H1 (cell line): ENCODE results near the gene CASZ1. TPM values are rescaled to one million over a fixed set of nuclear protein-coding genes. Genes with fewer than 3 reads are reported as not detected.

Experiments
- CTCF ChIA-PET: fragments of 300-600 bp; sonication (Branson Sonifier 250); formaldehyde crosslinking; loops from one replicate; lab custom pipeline; 2021; ENCODE audit not compliant: partially characterized antibody; lab: Charles Lee
- POLR2A ChIA-PET: fragments of 300-600 bp; sonication (Branson Sonifier 250); formaldehyde crosslinking; loops from one replicate; lab custom pipeline; 2021; ENCODE audit warnings: inconsistent platforms; ENCODE audit not compliant: partially characterized antibody; lab: Charles Lee
- DNase-seq, 2 experiments: peaks; one replicate each; pipeline versions ENCODE4 v3.0.0 to v3.0.0-alpha.2; 2010 to 2022; ENCODE audit warnings: low spot score in 2 of 2, low read depth in 1 of 2, mixed read lengths in 1 of 2
- FAIRE-seq: peaks from 2 replicates; lab custom pipeline; 2011; peaks lifted over from hg19 to GRCh38; lab: Jason Lieb, UNC
- H2AFZ ChIP-seq: 2 replicates; pipeline ENCODE4 v1.8.1; 2012; ENCODE audit warnings: low read length, inconsistent platforms
- H2AK5ac ChIP-seq: 2 replicates; pipeline ENCODE4 v1.6.1; 2013; ENCODE audit warnings: low read depth, low read length
- H2BK120ac ChIP-seq: replicated peaks from 2 replicates; pipeline ENCODE3; 2013; ENCODE audit warnings: low read depth, low read length, inconsistent platforms
- H2BK12ac ChIP-seq: 2 replicates; pipeline ENCODE4 v1.6.1; 2013; ENCODE audit warnings: low read depth, low read length
- H2BK15ac ChIP-seq: 2 replicates; pipeline ENCODE4 v1.6.1; 2013; ENCODE audit warnings: low read length
- H2BK20ac ChIP-seq: 2 replicates; pipeline ENCODE4 v1.6.1; 2013; ENCODE audit warnings: low read length
- H2BK5ac ChIP-seq: 2 replicates; pipeline ENCODE4 v1.6.1; 2013; ENCODE audit warnings: low read depth, low read length
- H3K14ac ChIP-seq: 2 replicates; pipeline ENCODE4 v1.6.1; 2013; ENCODE audit warnings: inconsistent platforms; ENCODE audit not compliant: insufficient read length
- H3K18ac ChIP-seq: 2 replicates; pipeline ENCODE4 v1.6.1; 2013; ENCODE audit warnings: low read length; ENCODE audit errors: extremely low read depth
- H3K23ac ChIP-seq: 2 replicates; pipeline ENCODE4 v1.6.1; 2013; ENCODE audit warnings: inconsistent platforms; ENCODE audit not compliant: insufficient read length
- H3K23me2 ChIP-seq: 2 replicates; pipeline ENCODE4 v1.6.1; 2013; ENCODE audit warnings: low read depth, low read length
- H3K27ac ChIP-seq: 2 replicates; pipeline ENCODE4 v1.6.1; 2011; ENCODE audit warnings: low read depth, low read length, inconsistent platforms
- H3K27me3 ChIP-seq, 4 experiments: replicated peaks in 1 of 4; 1 replicate in 1 of 4; 2 replicates in 3 of 4; pipeline versions ENCODE4 v1.6.1 to v1.8.1; 2011 to 2013; ENCODE audit warnings: low read length in 3 of 4, mild to moderate bottlenecking in 3 of 4, inconsistent platforms in 2 of 4, mixed read lengths in 2 of 4, moderate library complexity in 1 of 4; ENCODE audit not compliant: control insufficient read depth in 3 of 4, insufficient read depth in 3 of 4; ENCODE audit errors: extremely low read depth in 1 of 4
- H3K36me3 ChIP-seq, 4 experiments: 2 replicates each; pipeline versions ENCODE4 v1.6.1 to v1.8.1; 2011 to 2013; ENCODE audit warnings: mild to moderate bottlenecking in 4 of 4, low read length in 3 of 4, moderate library complexity in 2 of 4, control low read depth in 1 of 4, inconsistent platforms in 1 of 4; ENCODE audit not compliant: insufficient read depth in 4 of 4, control insufficient read depth in 2 of 4
- H3K4ac ChIP-seq: replicated peaks from 2 replicates; pipeline ENCODE3; 2013; ENCODE audit warnings: low read length, low read depth, mixed read lengths, inconsistent platforms; ENCODE audit not compliant: insufficient read length
- H3K4me1 ChIP-seq, 4 experiments: replicated peaks in 1 of 4; 1 replicate in 1 of 4; 2 replicates in 3 of 4; pipeline versions ENCODE4 v1.6.1 to v1.8.1; 2011 to 2013; ENCODE audit warnings: low read length in 3 of 4, inconsistent platforms in 2 of 4, mixed read lengths in 1 of 4; ENCODE audit not compliant: insufficient read depth in 4 of 4, control insufficient read depth in 3 of 4
- H3K4me2 ChIP-seq, 2 experiments: 2 replicates each; pipeline versions ENCODE4 v1.6.1 to v1.8.1; 2011 to 2013; ENCODE audit warnings: low read depth in 2 of 2, low read length in 2 of 2, control low read depth in 1 of 2, inconsistent platforms in 1 of 2, mild to moderate bottlenecking in 1 of 2; ENCODE audit not compliant: insufficient read depth in 1 of 2
- H3K4me3 ChIP-seq, 4 experiments: fragments of 200-600, 300-600 bp in 1 of 4; sonication (generic), shearing (Covaris generic), sonication (Bioruptor Twin) in 1 of 4; 2 replicates each; pipeline versions ENCODE4 v1.5.1 to v1.8.1; 2011 to 2016; ENCODE audit warnings: low read length in 4 of 4, low read depth in 3 of 4, control low read depth in 2 of 4, inconsistent platforms in 2 of 4, mild to moderate bottlenecking in 2 of 4, mixed read lengths in 1 of 4, moderate library complexity in 1 of 4; ENCODE audit not compliant: insufficient read depth in 2 of 4; ENCODE audit errors: extremely low read depth in 1 of 4
- H3K56ac ChIP-seq: replicated peaks from 2 replicates; pipeline ENCODE3; 2013; ENCODE audit warnings: low read depth, mild to moderate bottlenecking, mixed read lengths, low read length, inconsistent platforms; ENCODE audit not compliant: insufficient read length
- H3K79me1 ChIP-seq: 2 replicates; pipeline ENCODE4 v1.6.1; 2013; ENCODE audit warnings: low read depth, low read length, control low read depth
- H3K79me2 ChIP-seq, 2 experiments: 2 replicates each; pipeline versions ENCODE4 v1.6.1 to v1.8.1; 2012 to 2013; ENCODE audit warnings: low read length in 2 of 2, mild to moderate bottlenecking in 2 of 2, inconsistent platforms in 1 of 2; ENCODE audit not compliant: insufficient read depth in 2 of 2, control insufficient read depth in 1 of 2
- H3K9ac ChIP-seq, 4 experiments: replicated peaks in 1 of 4; 1 replicate in 1 of 4; 2 replicates in 3 of 4; pipeline versions ENCODE4 v1.6.1 to v1.8.1; 2011 to 2013; ENCODE audit warnings: low read depth in 3 of 4, low read length in 3 of 4, control low read depth in 2 of 4, mild to moderate bottlenecking in 2 of 4, moderate library complexity in 2 of 4, inconsistent platforms in 1 of 4; ENCODE audit errors: extremely low read depth in 1 of 4
- H3K9me3 ChIP-seq, 2 experiments: 2 replicates each; pipeline versions ENCODE4 v1.6.1 to v1.8.1; 2012 to 2013; ENCODE audit warnings: mild to moderate bottlenecking in 2 of 2, moderate library complexity in 2 of 2, control low read depth in 1 of 2, inconsistent platforms in 1 of 2, low read depth in 1 of 2, low read length in 1 of 2, mixed read lengths in 1 of 2; ENCODE audit not compliant: insufficient read depth in 2 of 2
- H4K20me1 ChIP-seq, 2 experiments: replicated peaks in 1 of 2; 2 replicates each; pipeline versions ENCODE3 to v1.8.1; 2011 to 2013; ENCODE audit warnings: inconsistent platforms in 2 of 2, low read length in 2 of 2, mild to moderate bottlenecking in 1 of 2; ENCODE audit not compliant: insufficient read depth in 2 of 2, control insufficient read depth in 1 of 2
- H4K5ac ChIP-seq: 2 replicates; pipeline ENCODE4 v1.6.1; 2013; ENCODE audit warnings: low read length, low read depth, mixed read lengths, inconsistent platforms; ENCODE audit not compliant: insufficient read length
- H4K8ac ChIP-seq: 2 replicates; pipeline ENCODE4 v1.8.0; 2013; ENCODE audit warnings: mild to moderate bottlenecking, moderate library complexity, low read length, inconsistent platforms; ENCODE audit not compliant: insufficient read depth; ENCODE audit errors: extremely low read depth
- H4K91ac ChIP-seq: replicated peaks from 2 replicates; pipeline ENCODE3; 2013; ENCODE audit warnings: low read length, mixed read lengths, inconsistent platforms; ENCODE audit not compliant: insufficient read length
- CEBPB ChIP-seq: IDR thresholded peaks from 2 replicates; pipeline ENCODE4 v1.6.1; 2012; ENCODE audit warnings: low read depth, low read length
- CHD2 ChIP-seq: IDR thresholded peaks from 2 replicates; pipeline ENCODE4 v1.6.1; 2012; ENCODE audit warnings: low read length, improper control_type of control experiment
- EGR1 ChIP-seq: IDR thresholded peaks from 2 replicates; pipeline ENCODE4 v1.6.1; 2011; ENCODE audit warnings: low read depth, low read length, borderline replicate concordance
- JUND ChIP-seq: IDR thresholded peaks from 2 replicates; pipeline ENCODE4 v1.6.1; 2011; ENCODE audit warnings: mild to moderate bottlenecking, improper control_type of control experiment, low read length
- PHF8 ChIP-seq: fragments of 200-600 bp; sonication (generic); conservative IDR thresholded peaks from 2 replicates; pipeline ENCODE4 v1.7.1; 2012; ENCODE audit warnings: low read depth, mild to moderate bottlenecking, inconsistent platforms, low read length, moderate library complexity
- POLR2AphosphoS5 ChIP-seq: IDR thresholded peaks from 2 replicates; pipeline ENCODE4 v1.6.1; 2011; ENCODE audit warnings: low read depth, low read length
- SP1 ChIP-seq: IDR thresholded peaks from 2 replicates; pipeline ENCODE4 v1.6.1; 2011; ENCODE audit warnings: low read depth, low read length
- TAF7 ChIP-seq: optimal IDR thresholded peaks from 2 replicates; pipeline ENCODE3; 2011; ENCODE audit warnings: low read depth, mild to moderate bottlenecking, inconsistent platforms, low read length, moderate library complexity, borderline replicate concordance
- WGBS, 2 experiments: shearing (Covaris generic) in 1 of 2; methylation state at CpG; one replicate each; pipeline versions ENCODE4 v1.1.6 to v1.1.7; 2013 to 2015; ENCODE audit warnings: low lambda C conversion rate in 2 of 2, mixed read lengths in 2 of 2, inconsistent platforms in 1 of 2, low coverage in 1 of 2, missing lambda C conversion rate in 1 of 2; ENCODE audit not compliant: insufficient replicate concordance in 2 of 2, insufficient coverage in 1 of 2, insufficient read length in 1 of 2; ENCODE audit errors: extremely low coverage in 1 of 2, missing lambda C conversion rate in 1 of 2; 5-methylcytosine and 5-hydroxymethylcytosine counted together
- polyA plus RNA-seq, 7 experiments: library from polyadenylated mRNA; depleted of rRNA in 3 of 7; stranded (reverse) in 5 of 7; unstranded in 2 of 7; fragments of >200 nt in 5 of 7; fragments of 200-250 nt in 2 of 7; gene quantifications; 1 replicate in 5 of 7; 2 replicates in 1 of 7; 4 replicates in 1 of 7; pipeline versions ENCODE4 v1.2.1 to v1.2.3, GENCODE V29; 2011 to 2013; ENCODE audit warnings: missing spikeins in 2 of 7, mixed read lengths in 2 of 7
- total RNA-seq: library from RNA; stranded (reverse); fragmentation: NEBNext Ultra II Directional; extraction: Animal tissue kit (Norgen Biotek cat#: 25700); gene quantifications from 2 replicates; pipeline ENCODE4 v1.2.1, GENCODE V29; 2021
- TF ChIP-seq, protein P1 (sequence below): IDR thresholded peaks from 2 replicates; pipeline ENCODE4 v1.6.1; 2011; ENCODE audit warnings: low read depth, mild to moderate bottlenecking, low read length; ENCODE audit not compliant: insufficient read depth

Gene CASZ1
- total and polyA plus RNA-seq, 2 of the 8 experiments (the other 6 are each of a cell fraction or from before 2014, with no cell fraction given), result 4.4 to 7.7 TPM

DNA sequence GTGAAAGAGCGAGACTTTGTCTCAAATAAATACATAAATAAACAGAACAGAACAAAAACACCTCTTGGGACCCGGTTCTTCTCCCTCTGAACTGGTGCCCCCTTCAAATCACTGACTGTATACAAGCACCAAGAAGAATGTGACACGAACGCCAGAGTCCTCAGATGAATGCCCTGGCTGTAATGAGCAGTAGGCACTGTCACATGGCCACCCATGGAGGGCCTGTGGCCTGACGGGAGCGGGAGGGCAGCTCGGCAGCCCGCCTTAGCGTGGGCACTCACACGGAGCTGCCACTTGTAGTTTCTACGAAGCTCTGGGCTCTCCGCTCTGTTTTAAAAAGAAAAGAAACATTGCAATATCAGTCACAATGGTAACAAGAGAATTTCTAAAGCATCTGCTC lies 175.7 kb downstream of the CASZ1 start:
- Histone ChIP-seq H3K18ac (no peak overlapping the region), H3K23ac (no peak overlapping the region), H2BK120ac (no peak overlapping the region), H3K14ac (no peak overlapping the region), H4K8ac (no peak overlapping the region), H3K56ac (no peak overlapping the region), H3K23me2 (no peaks in the 10 kb centered on the region), H4K91ac (no peak overlapping the region), H3K79me2 (no peaks in the 10 kb centered on the region), H3K27ac (no peak overlapping the region), H4K20me1 (no peaks in the 10 kb centered on the region), H3K4me3 (no peak overlapping the region), H2AK5ac (no peak overlapping the region), H3K9me3 (no peaks in the 10 kb centered on the region), H3K9ac (no peak overlapping the region), H2AFZ (no peak overlapping the region), H3K27me3 (no peaks in the 10 kb centered on the region), H2BK12ac (no peak overlapping the region), H4K5ac (no peak overlapping the region), H3K4me2 (no peak overlapping the region), H3K79me1 (peaks cover 3% of the 10 kb centered on the region; the same call in 1 of the 2 replicates), H2BK20ac (no peak overlapping the region), H3K4ac (no peak overlapping the region), H2BK5ac (no peak overlapping the region), H3K4me1 (peaks cover 0 to 5% (median 2%) of the 10 kb centered on the region in 4 experiments; a peak in 2 of 7 replicates), H2BK15ac (no peak overlapping the region), H3K36me3 (no peaks in the 10 kb centered on the region; a peak in 2 of 8 replicates)
- TF ChIP-seq POLR2AphosphoS5 (no peak), JUND (no peak), EGR1 (no peak), CHD2 (no peak), SP1 (no peak), PHF8 (no peak), CEBPB (no peak), TAF7 (no peak)
- TF ChIP-seq, protein P1, sequence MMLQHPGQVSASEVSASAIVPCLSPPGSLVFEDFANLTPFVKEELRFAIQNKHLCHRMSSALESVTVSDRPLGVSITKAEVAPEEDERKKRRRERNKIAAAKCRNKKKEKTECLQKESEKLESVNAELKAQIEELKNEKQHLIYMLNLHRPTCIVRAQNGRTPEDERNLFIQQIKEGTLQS, result no peak
- ChIA-PET POLR2A (interaction anchor here (0.6 kb wide), 1 partner anchor 8 kb away, joined by 3 read pairs; no protein-coding TSS in a partner anchor), CTCF (interaction anchor here (0.8 to 2.5 kb wide), 2 partner anchors 11 to 26 kb away, joined by 3 to 8 read pairs; no protein-coding TSS in a partner anchor)
- DNase-seq, result no peak
- 96% methylated on average over 12 of the region's 12 CpGs; no CpG with 5 or more reads in 1 of the 2 experiments for WGBS, 2 experiments
- no peak for FAIRE-seq
